ENCODE measurements around the gene CXCL12.

- TF ChIP-seq EZH2 (IDR thresholded peaks at IDR 0.05) (no peak), FOSL1 (IDR thresholded peaks at IDR 0.05; ENCODE audit: low read depth) (no peak), POLR2AphosphoS5 (IDR thresholded peaks at IDR 0.05; ENCODE audit: low read depth, low read length) (no peak), CEBPB (IDR thresholded peaks at IDR 0.05; ENCODE audit: low read depth) (no peak), MAX (IDR thresholded peaks at IDR 0.05) (no peak), SRF (IDR thresholded peaks at IDR 0.05; ENCODE audit: low read depth) (no peak), POLR2A (IDR thresholded peaks at IDR 0.05; ENCODE audit: borderline replicate concordance, extremely low read depth, insufficient read depth, insufficient read length) (no peak), JUND (IDR thresholded peaks at IDR 0.05) (no peak), RAD21 (IDR thresholded peaks at IDR 0.05; ENCODE audit: low read depth) (no peak), SIN3A (IDR thresholded peaks at IDR 0.05; ENCODE audit: low read depth) (no peak)
- TF ChIP-seq, protein P1, sequence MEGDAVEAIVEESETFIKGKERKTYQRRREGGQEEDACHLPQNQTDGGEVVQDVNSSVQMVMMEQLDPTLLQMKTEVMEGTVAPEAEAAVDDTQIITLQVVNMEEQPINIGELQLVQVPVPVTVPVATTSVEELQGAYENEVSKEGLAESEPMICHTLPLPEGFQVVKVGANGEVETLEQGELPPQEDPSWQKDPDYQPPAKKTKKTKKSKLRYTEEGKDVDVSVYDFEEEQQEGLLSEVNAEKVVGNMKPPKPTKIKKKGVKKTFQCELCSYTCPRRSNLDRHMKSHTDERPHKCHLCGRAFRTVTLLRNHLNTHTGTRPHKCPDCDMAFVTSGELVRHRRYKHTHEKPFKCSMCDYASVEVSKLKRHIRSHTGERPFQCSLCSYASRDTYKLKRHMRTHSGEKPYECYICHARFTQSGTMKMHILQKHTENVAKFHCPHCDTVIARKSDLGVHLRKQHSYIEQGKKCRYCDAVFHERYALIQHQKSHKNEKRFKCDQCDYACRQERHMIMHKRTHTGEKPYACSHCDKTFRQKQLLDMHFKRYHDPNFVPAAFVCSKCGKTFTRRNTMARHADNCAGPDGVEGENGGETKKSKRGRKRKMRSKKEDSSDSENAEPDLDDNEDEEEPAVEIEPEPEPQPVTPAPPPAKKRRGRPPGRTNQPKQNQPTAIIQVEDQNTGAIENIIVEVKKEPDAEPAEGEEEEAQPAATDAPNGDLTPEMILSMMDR (IDR thresholded peaks at IDR 0.05 in 2 of 3, conservative IDR thresholded peaks at IDR 0.05 in 1 of 3; ENCODE audit: borderline replicate concordance in 1 of 3, insufficient read depth in 1 of 3, low read depth in 2 of 3, low read length in 2 of 3): no peak
- TF ChIP-seq, protein P2, sequence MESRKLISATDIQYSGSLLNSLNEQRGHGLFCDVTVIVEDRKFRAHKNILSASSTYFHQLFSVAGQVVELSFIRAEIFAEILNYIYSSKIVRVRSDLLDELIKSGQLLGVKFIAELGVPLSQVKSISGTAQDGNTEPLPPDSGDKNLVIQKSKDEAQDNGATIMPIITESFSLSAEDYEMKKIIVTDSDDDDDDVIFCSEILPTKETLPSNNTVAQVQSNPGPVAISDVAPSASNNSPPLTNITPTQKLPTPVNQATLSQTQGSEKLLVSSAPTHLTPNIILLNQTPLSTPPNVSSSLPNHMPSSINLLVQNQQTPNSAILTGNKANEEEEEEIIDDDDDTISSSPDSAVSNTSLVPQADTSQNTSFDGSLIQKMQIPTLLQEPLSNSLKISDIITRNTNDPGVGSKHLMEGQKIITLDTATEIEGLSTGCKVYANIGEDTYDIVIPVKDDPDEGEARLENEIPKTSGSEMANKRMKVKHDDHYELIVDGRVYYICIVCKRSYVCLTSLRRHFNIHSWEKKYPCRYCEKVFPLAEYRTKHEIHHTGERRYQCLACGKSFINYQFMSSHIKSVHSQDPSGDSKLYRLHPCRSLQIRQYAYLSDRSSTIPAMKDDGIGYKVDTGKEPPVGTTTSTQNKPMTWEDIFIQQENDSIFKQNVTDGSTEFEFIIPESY (IDR thresholded peaks at IDR 0.05; ENCODE audit: extremely low read depth, insufficient replicate concordance, low read length): no peak
- TF ChIP-seq, protein P3, sequence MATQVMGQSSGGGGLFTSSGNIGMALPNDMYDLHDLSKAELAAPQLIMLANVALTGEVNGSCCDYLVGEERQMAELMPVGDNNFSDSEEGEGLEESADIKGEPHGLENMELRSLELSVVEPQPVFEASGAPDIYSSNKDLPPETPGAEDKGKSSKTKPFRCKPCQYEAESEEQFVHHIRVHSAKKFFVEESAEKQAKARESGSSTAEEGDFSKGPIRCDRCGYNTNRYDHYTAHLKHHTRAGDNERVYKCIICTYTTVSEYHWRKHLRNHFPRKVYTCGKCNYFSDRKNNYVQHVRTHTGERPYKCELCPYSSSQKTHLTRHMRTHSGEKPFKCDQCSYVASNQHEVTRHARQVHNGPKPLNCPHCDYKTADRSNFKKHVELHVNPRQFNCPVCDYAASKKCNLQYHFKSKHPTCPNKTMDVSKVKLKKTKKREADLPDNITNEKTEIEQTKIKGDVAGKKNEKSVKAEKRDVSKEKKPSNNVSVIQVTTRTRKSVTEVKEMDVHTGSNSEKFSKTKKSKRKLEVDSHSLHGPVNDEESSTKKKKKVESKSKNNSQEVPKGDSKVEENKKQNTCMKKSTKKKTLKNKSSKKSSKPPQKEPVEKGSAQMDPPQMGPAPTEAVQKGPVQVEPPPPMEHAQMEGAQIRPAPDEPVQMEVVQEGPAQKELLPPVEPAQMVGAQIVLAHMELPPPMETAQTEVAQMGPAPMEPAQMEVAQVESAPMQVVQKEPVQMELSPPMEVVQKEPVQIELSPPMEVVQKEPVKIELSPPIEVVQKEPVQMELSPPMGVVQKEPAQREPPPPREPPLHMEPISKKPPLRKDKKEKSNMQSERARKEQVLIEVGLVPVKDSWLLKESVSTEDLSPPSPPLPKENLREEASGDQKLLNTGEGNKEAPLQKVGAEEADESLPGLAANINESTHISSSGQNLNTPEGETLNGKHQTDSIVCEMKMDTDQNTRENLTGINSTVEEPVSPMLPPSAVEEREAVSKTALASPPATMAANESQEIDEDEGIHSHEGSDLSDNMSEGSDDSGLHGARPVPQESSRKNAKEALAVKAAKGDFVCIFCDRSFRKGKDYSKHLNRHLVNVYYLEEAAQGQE (IDR thresholded peaks at IDR 0.05; ENCODE audit: low read depth): no peak
Observed at GRCh38 chr10:44358080-44358771, 26.7 kb downstream of the CXCL12 start.
